Inflammatory macrophage treated with lipopolysaccharide for 1 hour (primary cell): ENCODE data around the gene CPNE5.

Experiments used
- DNase-seq, 2 donors: peaks; one replicate each; pipeline ENCODE4 v3.0.0-alpha.2; 2020 to 2022

CPNE5 gene

GRCh38 chr6:36833182-36833789 lies 6.0 kb downstream of the CPNE5 start:
- DNase-seq: no peak

DNA sequence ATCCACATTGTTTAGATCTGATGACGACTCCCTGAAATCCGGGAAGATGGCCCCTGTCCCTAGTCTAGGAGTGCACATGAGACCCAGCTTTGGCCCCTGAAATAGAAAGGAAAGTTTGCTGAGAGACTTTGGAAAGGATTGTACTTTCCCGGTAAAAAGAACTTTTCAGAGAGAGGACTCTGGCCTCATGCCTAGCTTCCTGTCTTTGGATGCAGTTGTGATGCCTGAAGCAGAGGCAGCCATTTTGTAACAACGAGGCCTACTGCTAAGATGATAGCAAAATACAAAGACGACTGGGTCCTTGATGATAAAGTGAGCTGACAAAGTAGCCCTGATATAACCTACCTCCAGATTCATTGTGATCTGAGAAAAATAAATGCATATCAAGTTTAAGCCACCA lies 6.9 kb downstream of the CPNE5 start:
- no peak for DNase-seq

- no peak for DNase-seq
These were observed 8.7 kb downstream of the CPNE5 start for GRCh38 chr6:36830577-36830976.

DNA sequence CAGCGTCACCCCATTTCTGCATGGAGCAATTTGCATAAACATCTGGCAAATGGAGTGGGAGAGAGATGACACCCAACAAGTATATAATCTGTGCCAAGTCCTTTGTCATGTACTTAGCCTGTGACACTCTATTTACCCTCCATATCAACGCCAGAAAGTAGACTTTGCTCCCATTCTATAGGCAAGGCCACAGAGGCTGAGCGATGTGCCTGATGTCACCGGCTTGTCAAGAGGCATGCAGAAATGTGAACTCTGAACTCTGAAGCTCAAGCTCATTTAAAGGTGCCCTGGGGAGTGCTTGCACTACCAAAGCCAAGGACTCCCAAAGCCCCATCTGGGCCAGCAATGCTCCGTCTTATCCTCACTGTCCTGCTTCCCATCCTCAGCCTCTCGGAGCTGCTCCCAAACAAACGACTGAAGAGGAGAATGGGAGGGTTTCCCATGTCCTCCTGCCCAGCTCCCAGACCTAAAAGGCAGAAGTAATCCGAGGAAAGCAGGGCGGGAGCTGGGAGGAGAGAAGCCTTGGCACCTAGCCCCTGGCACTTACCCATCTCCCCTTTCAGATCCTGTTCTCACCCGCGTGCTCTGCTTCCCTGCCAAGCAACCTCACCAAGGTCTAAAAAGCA lies 9.2 kb downstream of the CPNE5 start:
- DNase-seq: no peak

GRCh38 chr6:36827261-36828079 lies 11.8 kb downstream of the CPNE5 start:
- peak; percentile 57 to 68 for DNase-seq

DNA sequence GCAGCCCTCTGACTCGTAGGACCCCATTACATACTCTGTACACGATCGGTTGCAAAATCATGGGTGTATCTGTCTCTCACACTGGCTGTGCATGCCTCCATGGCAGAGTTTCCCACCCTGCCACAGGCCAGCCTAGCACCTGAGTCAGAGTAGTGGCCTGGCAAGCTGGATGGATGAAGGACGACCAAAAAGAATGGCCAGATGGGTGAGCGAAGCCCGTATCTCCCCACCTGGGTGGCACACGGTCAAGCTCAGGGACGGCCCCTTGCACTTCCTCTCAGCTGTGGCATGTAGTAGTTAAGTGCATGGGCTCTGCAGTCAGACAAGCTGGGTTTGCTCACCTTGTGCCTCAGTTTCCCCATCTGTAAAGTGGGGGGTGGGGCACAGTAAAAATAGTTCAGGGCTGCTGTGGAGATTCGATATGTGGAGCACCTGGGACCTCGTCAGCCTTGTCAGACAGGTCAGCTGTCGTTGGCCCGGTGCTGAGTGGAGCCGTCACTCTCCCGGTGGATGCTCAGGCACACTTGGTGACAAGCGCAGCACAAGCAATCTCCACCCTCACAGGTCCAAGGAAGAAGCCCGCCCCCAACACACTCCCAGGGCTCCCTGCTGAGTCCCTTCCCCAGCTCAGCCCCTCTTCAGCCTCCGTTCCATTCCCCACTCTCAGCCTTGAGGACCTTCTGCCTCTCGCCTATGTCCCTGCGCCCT lies 12.6 kb downstream of the CPNE5 start:
- DNase-seq: no peak

DNA sequence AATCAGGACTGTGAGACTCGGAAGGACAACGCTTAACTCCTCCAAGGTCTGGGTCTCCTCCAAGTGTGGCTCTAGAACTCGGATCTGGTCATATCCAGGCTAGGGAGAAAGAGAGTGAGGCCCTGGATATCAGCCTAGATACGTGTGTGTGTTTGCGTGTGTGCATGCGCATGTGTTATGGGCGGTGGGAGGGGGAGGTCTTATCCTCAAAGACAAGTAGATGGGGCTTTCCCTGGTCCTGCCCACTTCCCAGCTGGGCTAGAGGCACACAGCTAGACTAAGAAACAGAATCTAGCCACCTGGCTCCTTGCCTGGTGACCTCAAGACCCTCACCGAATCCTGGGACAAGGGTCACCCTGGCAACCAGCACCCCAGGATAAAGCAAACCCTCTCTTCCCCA lies 13.2 kb downstream of the CPNE5 start:
- no peak for DNase-seq

DNA sequence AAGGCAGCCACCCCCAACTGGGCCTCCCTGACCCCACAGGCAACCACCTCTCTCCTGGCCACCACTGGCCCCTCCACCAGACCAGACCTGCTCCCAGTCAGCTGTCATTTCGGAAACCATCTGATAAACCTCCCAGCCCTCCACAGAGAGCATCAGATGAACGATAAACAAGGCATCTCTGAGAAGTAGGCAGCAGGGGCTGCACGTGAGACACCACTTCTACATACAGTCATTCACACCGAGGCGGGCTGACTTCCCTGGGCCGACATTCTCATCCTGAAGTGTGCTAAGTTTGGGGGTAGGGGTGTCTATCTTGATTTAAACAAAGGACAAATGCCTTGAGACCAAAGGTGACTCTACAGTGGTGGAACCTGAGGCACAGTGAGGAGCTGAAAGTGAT lies 13.8 kb downstream of the CPNE5 start:
- no peak for DNase-seq

DNA sequence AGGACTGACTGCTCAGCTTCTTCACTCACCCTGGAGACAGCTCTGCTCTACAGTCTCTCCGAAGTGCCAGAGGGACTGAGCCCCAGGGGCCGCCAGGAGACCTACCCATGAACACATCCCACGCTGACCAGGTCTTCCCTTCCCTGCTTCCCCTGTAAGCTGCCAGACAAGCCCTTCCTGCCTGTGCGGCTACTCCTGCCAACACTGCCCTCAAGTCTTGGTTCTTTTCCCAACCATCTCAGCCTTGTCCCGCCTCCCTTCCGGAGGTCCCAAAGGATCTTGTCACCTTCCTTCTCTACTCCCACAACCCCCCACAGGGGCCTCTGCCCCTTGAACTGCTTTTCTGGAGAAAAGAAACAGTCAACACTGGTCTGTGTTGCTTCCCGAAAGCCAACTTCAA lies 15.0 kb downstream of the CPNE5 start:
- no peak for DNase-seq

GRCh38 chr6:36823421-36824096 lies 15.7 kb downstream of the CPNE5 start:
- DNase-seq: no peak

DNA sequence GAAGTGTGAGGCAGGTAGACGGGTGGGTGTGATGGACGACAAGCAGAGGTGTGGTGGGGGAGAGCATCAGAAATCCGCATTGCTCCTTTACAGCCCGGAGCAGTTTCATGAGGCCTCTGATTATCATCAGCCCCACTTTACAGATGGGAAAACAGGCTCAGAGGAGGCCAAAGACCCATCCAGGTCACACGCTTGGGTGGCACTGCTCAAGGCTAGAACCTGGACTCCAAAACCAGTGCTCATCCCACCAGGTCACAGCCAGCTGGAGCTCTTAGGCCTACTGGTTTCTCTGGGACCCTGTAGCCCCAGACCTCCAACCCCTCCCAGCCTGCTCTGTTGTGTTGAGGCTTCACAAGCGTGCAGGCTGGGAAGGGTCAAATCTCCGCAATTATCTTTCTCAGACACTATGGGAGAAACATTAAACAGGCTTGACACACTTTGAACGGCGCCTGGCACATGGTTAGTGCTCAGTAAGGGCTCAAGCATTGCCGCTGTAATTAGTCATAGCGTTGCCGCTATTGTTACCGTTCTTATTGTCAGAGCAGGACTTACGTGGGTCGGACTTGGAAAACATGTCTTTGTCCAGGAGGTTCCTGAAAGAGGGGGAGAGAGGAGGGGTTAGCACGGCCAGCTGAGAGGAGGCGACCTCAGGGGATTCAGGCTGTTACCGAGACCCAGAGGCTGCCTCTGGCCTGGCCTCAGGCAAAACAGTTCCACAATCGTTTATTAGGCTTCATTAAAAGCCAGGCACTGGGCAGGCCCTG lies 16.6 kb downstream of the CPNE5 start:
- no peak for DNase-seq

DNA sequence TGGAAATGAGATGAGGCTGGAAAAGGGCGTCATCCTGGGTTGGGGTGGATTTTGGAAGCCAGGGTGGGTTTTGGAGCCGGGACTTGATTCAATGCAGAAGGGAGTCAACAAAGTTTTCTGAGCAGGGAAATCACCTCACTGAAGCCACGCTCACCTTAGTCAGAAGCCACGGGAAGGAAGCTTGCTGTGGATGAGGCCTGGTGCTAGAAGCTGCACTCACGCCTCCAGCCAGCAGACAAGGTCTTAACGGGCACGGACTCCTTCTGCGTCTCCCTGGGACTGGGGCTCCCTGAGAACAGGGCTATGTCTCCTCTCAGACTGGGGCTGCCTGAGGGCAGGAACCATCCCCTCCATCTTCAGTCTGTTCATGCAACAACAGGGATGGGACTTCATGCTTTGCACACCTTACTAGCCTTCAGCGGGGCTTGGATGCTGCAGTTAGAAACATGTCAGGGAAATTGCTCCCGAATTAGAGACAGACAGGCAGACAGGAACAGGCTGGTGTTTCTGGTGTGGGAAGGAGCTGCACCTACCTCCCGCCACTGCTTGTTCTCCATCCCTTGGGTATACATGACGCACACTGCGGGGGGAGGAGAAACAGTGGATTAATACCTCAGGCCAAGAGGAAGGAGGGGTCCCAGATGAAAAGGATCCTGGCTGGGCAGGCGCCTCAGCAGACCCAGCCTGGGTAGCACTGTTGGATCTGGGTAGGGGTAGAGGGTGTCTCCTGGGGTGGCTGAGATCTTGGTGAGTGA lies 17.5 kb downstream of the CPNE5 start:
- DNase-seq: no peak

DNA sequence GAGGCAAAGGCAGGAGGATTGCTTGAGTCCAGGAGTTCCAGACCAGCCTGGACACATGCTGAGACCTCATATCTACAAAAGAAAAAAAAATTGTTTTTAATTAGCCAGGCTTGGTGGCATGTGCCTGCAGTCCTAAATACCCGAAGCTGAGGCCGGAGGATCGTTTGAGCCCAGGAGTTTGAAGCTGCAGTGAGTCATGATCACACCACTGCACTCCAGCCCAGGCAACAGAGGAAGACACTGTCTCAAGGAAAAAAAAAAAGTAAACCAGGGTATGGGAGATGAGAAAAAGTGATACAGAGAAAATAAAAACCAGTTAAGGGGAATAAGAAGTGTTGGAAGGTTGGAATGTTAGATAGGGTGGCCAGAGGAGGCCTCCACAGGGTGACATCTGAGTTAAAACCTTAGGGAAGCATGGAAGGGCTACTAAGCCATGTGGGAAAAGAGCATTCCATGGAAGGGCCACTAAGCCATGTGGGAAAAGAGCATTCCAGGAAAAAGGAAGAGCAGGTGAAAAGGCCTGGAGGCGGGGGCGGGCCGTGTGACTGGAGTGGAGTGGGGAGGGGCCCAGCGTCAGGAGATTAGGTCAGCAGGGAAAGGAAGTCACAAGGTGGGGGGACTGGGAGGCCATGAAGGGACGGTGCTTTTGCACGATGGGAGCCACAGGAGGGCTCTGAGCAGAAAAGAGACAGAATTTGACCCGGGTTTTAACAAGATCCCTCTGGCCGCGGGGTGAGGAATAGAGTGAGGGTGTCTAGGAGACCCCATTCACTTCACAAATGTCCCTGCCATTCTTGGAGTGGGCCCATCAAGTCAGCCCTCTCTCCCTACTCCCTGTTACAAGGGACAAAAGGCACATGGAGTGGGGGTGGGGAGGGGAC lies 18.3 kb downstream of the CPNE5 start:
- DNase-seq: peak; percentile 27 to 67

- DNase-seq: no peak
These were observed 20.5 kb downstream of the CPNE5 start for GRCh38 chr6:36818756-36819155.

GRCh38 chr6:36817847-36818246 lies 21.4 kb downstream of the CPNE5 start:
- DNase-seq: no peak

- DNase-seq: no peak
These were observed 21.9 kb downstream of the CPNE5 start for GRCh38 chr6:36817176-36817817.

DNA sequence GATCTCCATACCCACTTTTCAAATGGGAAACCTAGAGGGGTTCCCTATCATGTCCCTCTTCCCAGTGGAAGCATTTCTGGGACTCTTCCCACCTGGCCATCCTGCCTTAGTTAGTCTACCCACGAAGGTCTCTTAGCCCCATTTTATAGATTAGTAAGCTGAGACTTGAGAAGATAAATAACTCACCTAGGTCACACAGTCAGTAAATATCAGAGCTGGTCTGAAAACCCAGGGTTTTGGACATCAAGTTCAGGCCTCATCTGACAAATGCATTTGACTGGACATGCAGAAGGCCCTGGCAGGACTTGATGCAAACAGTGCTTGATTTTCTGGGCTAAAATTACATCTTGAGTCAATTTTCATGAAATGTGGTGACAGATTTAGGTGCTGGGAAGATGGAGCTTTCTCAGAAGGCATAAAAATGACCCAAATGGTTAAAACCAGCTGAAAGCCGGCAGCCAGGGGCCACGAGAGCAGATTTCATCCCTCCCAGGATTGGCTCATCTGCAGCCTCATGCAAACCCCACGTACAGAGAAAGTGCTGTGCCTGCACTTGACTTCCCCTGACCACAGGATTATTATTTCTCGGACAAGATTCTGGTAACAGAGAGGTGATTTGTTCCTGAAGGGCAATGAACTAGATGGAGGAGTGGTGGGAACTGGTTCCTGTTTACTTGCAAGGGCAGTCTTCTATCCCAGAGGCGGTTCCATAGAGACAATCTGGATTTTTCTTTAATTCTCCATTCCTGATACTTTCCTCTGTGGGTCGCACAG lies 23.1 kb downstream of the CPNE5 start:
- DNase-seq: no peak

DNA sequence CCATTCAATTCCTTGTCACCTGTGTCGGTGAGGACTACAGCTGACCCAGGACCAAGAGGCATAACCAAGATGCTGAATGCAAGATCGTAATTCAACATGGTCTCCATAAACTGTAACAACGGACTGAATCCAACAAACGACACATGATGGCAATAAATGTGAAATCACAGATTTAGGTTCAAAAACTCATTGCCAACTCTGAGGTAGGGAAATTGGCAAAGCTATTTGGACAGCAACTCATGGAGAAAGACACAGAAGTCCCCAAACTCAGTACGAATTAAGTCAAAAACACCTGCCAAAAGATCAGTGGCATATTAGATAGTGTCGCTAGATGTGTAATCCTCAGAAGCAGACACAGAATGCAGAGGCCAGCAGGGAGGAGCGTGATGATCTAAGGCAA lies 25.0 kb downstream of the CPNE5 start:
- DNase-seq: no peak

GRCh38 chr6:36813526-36813925 lies 25.7 kb downstream of the CPNE5 start:
- DNase-seq: no peak
